Panc1 (cell line): ENCODE results near the gene ARCN1. TPM values are rescaled to one million over a fixed set of nuclear protein-coding genes. Genes with fewer than 3 reads are reported as not detected.

Experiments
- ATAC-seq: fragments of 200-7000 bp; cut with Tn5 transposase; 2 replicates; pipeline ENCODE4 v1.9.1; 2020; ENCODE audit warnings: mild to moderate bottlenecking, moderate library complexity
- BruUV-seq: library from RNA; stranded (reverse); fragments of 400-500 nt; replicated peaks from 2 replicates; lab custom pipeline; 2021; lab: Mats Ljungman, UMichigan
- CTCF ChIA-PET: fragments of 300-600 bp; sonication (Branson Sonifier 250); formaldehyde crosslinking; loops from one replicate; lab custom pipeline; 2022; ENCODE audit warnings: antibody characterized with exemption; lab: Charles Lee
- POLR2A ChIA-PET: fragments of 300-600 bp; sonication (Branson Sonifier 250); formaldehyde crosslinking; loops from one replicate; lab custom pipeline; 2022; ENCODE audit warnings: antibody characterized with exemption; lab: Charles Lee
- DNase-seq: peaks from one replicate; pipeline ENCODE4 v3.0.0-alpha.2; 2010; ENCODE audit warnings: low read depth, low spot score
- H3K27ac ChIP-seq: 2 replicates; pipeline ENCODE4 v1.5.1; 2011; ENCODE audit warnings: mild to moderate bottlenecking, low read length, inconsistent platforms
- H3K27me3 ChIP-seq: fragments of 200-500 bp; sonication (Bioruptor generic); 2 replicates; pipeline ENCODE4 v1.6.0; 2014; ENCODE audit warnings: low read length, inconsistent platforms; ENCODE audit not compliant: control insufficient read depth, insufficient read depth
- H3K36me3 ChIP-seq: fragments of 200-500 bp; sonication (Bioruptor generic); 2 replicates; pipeline ENCODE4 v1.5.1; 2014; ENCODE audit warnings: inconsistent platforms, mild to moderate bottlenecking, low read length, moderate library complexity; ENCODE audit not compliant: control insufficient read depth, insufficient read depth
- H3K4me1 ChIP-seq: 2 replicates; pipeline ENCODE4 v1.5.1; 2011; ENCODE audit warnings: inconsistent platforms, mild to moderate bottlenecking, low read length, moderate library complexity; ENCODE audit not compliant: control insufficient read depth, insufficient read depth
- H3K4me3 ChIP-seq, 2 experiments: 2 replicates each; pipeline ENCODE4 v1.5.1; 2011 to 2012; ENCODE audit warnings: low read depth in 2 of 2, low read length in 2 of 2, mild to moderate bottlenecking in 2 of 2, inconsistent platforms in 1 of 2, moderate library complexity in 1 of 2
- H3K9me3 ChIP-seq: fragments of 200-500 bp; sonication (Bioruptor generic); 2 replicates; pipeline ENCODE4 v1.5.1; 2014; ENCODE audit warnings: low read depth, mild to moderate bottlenecking, inconsistent platforms, low read length, moderate library complexity; ENCODE audit not compliant: control insufficient read depth, insufficient read depth
- POLR2AphosphoS5 ChIP-seq: IDR thresholded peaks from 2 replicates; pipeline ENCODE4 v1.6.1; 2012; ENCODE audit warnings: mild to moderate bottlenecking, low read depth, low read length, moderate library complexity
- SIN3A ChIP-seq: IDR thresholded peaks from 2 replicates; pipeline ENCODE4 v1.6.1; 2012; ENCODE audit warnings: low read depth, mild to moderate bottlenecking, low read length, moderate library complexity, borderline replicate concordance; ENCODE audit not compliant: insufficient read depth
- TCF7L2 ChIP-seq: IDR thresholded peaks from 2 replicates; pipeline ENCODE4 v1.6.1; 2011; ENCODE audit warnings: mild to moderate bottlenecking, low read depth, low read length, inconsistent platforms
- in situ Hi-C: cut with HindIII; loops from 2 replicates; pipeline ENCODE4 v1.10.0; 2016; ENCODE audit warnings: low sequenced_read_pairs, low pct_unique_long_range_greater_than_20kb
- intact Hi-C: fragments of 100-400 bp; cut with micrococcal nuclease; formaldehyde crosslinking; loops from one replicate; pipeline ENCODE4 v1.10.0; 2022; ENCODE audit not compliant: unreplicated experiment
- total RNA-seq: library from RNA; stranded (reverse); gene quantifications from one replicate; pipeline ENCODE4 v1.2.1, GENCODE V29; 2021; ENCODE audit not compliant: unreplicated experiment
- TF ChIP-seq, protein P1 (sequence below): fragments of 450-650 bp; IDR thresholded peaks from 2 replicates; pipeline ENCODE4 v1.5.1; 2017; ENCODE audit warnings: mild to moderate bottlenecking
- TF ChIP-seq, protein P2 (sequence below), 2 experiments: IDR thresholded peaks; 2 replicates each; pipeline ENCODE4 v1.6.1; 2011 to 2012; ENCODE audit warnings: low read depth in 2 of 2, control low read depth in 1 of 2, low read length in 1 of 2, mild to moderate bottlenecking in 1 of 2, moderate library complexity in 1 of 2; ENCODE audit not compliant: insufficient read depth in 1 of 2

The ARCN1 gene
- total RNA-seq, 1 experiment from 2014 or later: 197 TPM

GRCh38 chr11:118530180-118530682, 42.0 kb upstream of the ARCN1 start:
- in situ Hi-C loops (no loop called here), intact Hi-C loops (loop anchor here (5.0 kb wide), 1 partner anchor 37 kb away; the partner anchor contains the start of gene IFT46)
- ATAC-seq: no peak; the same call in none of the 2 replicates
- Histone ChIP-seq H3K4me3 (peak overlapping the region; percentile 62 to 67), H3K9me3 (no peaks in the 10 kb centered on the region), H3K27me3 (no peaks in the 10 kb centered on the region), H3K36me3 (no peaks in the 10 kb centered on the region), H3K4me1 (peaks cover 21% of the 10 kb centered on the region), H3K27ac (peak overlapping the region; percentile 5; the same call in 1 of the 2 replicates)
- ChIA-PET CTCF (interaction anchor here (1.0 kb wide), 1 partner anchor 35 kb away, joined by 4 read pairs; no protein-coding TSS in a partner anchor), POLR2A (no interaction called here)
- no TSS peak for BruUV-seq
- no peak for DNase-seq
- TF ChIP-seq POLR2AphosphoS5 (no peak), TCF7L2 (no peak), SIN3A (no peak)
- TF ChIP-seq, protein P1, sequence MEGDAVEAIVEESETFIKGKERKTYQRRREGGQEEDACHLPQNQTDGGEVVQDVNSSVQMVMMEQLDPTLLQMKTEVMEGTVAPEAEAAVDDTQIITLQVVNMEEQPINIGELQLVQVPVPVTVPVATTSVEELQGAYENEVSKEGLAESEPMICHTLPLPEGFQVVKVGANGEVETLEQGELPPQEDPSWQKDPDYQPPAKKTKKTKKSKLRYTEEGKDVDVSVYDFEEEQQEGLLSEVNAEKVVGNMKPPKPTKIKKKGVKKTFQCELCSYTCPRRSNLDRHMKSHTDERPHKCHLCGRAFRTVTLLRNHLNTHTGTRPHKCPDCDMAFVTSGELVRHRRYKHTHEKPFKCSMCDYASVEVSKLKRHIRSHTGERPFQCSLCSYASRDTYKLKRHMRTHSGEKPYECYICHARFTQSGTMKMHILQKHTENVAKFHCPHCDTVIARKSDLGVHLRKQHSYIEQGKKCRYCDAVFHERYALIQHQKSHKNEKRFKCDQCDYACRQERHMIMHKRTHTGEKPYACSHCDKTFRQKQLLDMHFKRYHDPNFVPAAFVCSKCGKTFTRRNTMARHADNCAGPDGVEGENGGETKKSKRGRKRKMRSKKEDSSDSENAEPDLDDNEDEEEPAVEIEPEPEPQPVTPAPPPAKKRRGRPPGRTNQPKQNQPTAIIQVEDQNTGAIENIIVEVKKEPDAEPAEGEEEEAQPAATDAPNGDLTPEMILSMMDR: no peak
- TF ChIP-seq, protein P2, sequence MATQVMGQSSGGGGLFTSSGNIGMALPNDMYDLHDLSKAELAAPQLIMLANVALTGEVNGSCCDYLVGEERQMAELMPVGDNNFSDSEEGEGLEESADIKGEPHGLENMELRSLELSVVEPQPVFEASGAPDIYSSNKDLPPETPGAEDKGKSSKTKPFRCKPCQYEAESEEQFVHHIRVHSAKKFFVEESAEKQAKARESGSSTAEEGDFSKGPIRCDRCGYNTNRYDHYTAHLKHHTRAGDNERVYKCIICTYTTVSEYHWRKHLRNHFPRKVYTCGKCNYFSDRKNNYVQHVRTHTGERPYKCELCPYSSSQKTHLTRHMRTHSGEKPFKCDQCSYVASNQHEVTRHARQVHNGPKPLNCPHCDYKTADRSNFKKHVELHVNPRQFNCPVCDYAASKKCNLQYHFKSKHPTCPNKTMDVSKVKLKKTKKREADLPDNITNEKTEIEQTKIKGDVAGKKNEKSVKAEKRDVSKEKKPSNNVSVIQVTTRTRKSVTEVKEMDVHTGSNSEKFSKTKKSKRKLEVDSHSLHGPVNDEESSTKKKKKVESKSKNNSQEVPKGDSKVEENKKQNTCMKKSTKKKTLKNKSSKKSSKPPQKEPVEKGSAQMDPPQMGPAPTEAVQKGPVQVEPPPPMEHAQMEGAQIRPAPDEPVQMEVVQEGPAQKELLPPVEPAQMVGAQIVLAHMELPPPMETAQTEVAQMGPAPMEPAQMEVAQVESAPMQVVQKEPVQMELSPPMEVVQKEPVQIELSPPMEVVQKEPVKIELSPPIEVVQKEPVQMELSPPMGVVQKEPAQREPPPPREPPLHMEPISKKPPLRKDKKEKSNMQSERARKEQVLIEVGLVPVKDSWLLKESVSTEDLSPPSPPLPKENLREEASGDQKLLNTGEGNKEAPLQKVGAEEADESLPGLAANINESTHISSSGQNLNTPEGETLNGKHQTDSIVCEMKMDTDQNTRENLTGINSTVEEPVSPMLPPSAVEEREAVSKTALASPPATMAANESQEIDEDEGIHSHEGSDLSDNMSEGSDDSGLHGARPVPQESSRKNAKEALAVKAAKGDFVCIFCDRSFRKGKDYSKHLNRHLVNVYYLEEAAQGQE (IDR thresholded peaks at IDR 0.05; ENCODE audit: insufficient read depth in 1 of 2, low read depth in 2 of 2, low read length in 1 of 2): no peak

- ChIA-PET POLR2A (no interaction called here), CTCF (interaction anchor here (1.0 kb wide), 1 partner anchor 34 kb away, joined by 4 read pairs; no protein-coding TSS in a partner anchor)
- Histone ChIP-seq H3K27ac (peak within 1 kb of the TSS; percentile 64), H3K27me3 (no peaks in the 10 kb centered on the region), H3K9me3 (no peaks in the 10 kb centered on the region), H3K4me1 (peaks cover 21% of the 10 kb centered on the region), H3K4me3 (peak within 1 kb of the TSS; percentile 62 to 67), H3K36me3 (no peaks in the 10 kb centered on the region)
- in situ Hi-C loops (no loop called here), intact Hi-C loops (loop anchor here (5.0 kb wide), 1 partner anchor 36 kb away; the partner anchor contains the start of gene IFT46)
- ATAC-seq (peak; percentile 76), DNase-seq (no peak)
- no TSS peak for BruUV-seq
- 0 out of 2 replicates have a peak, but pooled peaks have one; percentile 23 for TF ChIP-seq SIN3A
- TF ChIP-seq, protein P2 (IDR thresholded peaks at IDR 0.05; ENCODE audit: insufficient read depth in 1 of 2, low read depth in 2 of 2, low read length in 1 of 2): no peak
These were observed 41.3 kb upstream of the ARCN1 start, which contains the start of gene TMEM25 for GRCh38 chr11:118530683-118531596. TMEM25 (plus strand) TSS chr11:118531192; CDS start chr11:118531802, 610 bp downstream.
